MCF 10A (cell line): ENCODE data around the gene ICAM4. TPM values are rescaled to one million over a fixed set of nuclear protein-coding genes. Genes with fewer than 3 reads are reported as not detected.

Experiments used
- BruUV-seq: library from RNA; stranded (reverse); fragments of 400-500 nt; replicated peaks from 2 replicates; lab custom pipeline; 2021; lab: Mats Ljungman, UMichigan
- CTCF ChIA-PET: fragments of 300-600 bp; sonication (Branson Sonifier 250); formaldehyde crosslinking; extraction: SDS; loops from one replicate; lab custom pipeline; 2021; ENCODE audit warnings: antibody characterized with exemption, inconsistent platforms; lab: Yijun Ruan, JAX
- POLR2A ChIA-PET: fragments of 300-600, 350-650 bp; sonication (Branson Sonifier 250); formaldehyde crosslinking; extraction: SDS; loops from one replicate; lab custom pipeline; 2020; ENCODE audit warnings: antibody characterized with exemption, inconsistent platforms; lab: Yijun Ruan, JAX
- DNase-seq: peaks from one replicate; pipeline ENCODE4 v3.0.0-alpha.2; 2018; ENCODE audit not compliant: unreplicated experiment
- H3K27ac Mint-ChIP-seq: one replicate; pipeline ENCODE4 v1.8.0; 2022; ENCODE audit warnings: mild to moderate bottlenecking, low read depth, mixed read lengths; ENCODE audit not compliant: unreplicated experiment
- H3K27me3 Mint-ChIP-seq: one replicate; pipeline ENCODE4 v1.8.0; 2022; ENCODE audit warnings: mixed read lengths; ENCODE audit not compliant: insufficient read depth, unreplicated experiment
- H3K36me3 Mint-ChIP-seq: one replicate; pipeline ENCODE4 v1.8.0; 2022; ENCODE audit warnings: mild to moderate bottlenecking, moderate library complexity, mixed read lengths; ENCODE audit not compliant: insufficient read depth, unreplicated experiment
- H3K4me1 Mint-ChIP-seq: one replicate; pipeline ENCODE4 v1.8.0; 2022; ENCODE audit warnings: mixed read lengths; ENCODE audit not compliant: insufficient read depth, unreplicated experiment
- H3K4me3 Mint-ChIP-seq: one replicate; pipeline ENCODE4 v1.8.0; 2022; ENCODE audit warnings: mild to moderate bottlenecking, moderate library complexity, mixed read lengths; ENCODE audit not compliant: unreplicated experiment
- H3K9me3 Mint-ChIP-seq: one replicate; pipeline ENCODE4 v1.8.0; 2022; ENCODE audit warnings: mixed read lengths; ENCODE audit not compliant: unreplicated experiment
- intact Hi-C: fragments of 100-400 bp; cut with micrococcal nuclease; formaldehyde crosslinking; loops from 2 replicates; pipeline ENCODE4 v1.14.1; 2022
- total RNA-seq: library from RNA; stranded (reverse); gene quantifications from 2 replicates; pipeline ENCODE4 v1.2.3, GENCODE V29; 2022
- TF ChIP-seq, protein P1 (sequence below): fragments of 200-600 bp; IDR thresholded peaks from one replicate; pipeline ENCODE4 v1.8.0; 2022; ENCODE audit warnings: antibody characterized with exemption, mild to moderate bottlenecking; ENCODE audit not compliant: unreplicated experiment

Gene ICAM4
- total RNA-seq, 1 experiment from 2014 or later: not detected

DNA sequence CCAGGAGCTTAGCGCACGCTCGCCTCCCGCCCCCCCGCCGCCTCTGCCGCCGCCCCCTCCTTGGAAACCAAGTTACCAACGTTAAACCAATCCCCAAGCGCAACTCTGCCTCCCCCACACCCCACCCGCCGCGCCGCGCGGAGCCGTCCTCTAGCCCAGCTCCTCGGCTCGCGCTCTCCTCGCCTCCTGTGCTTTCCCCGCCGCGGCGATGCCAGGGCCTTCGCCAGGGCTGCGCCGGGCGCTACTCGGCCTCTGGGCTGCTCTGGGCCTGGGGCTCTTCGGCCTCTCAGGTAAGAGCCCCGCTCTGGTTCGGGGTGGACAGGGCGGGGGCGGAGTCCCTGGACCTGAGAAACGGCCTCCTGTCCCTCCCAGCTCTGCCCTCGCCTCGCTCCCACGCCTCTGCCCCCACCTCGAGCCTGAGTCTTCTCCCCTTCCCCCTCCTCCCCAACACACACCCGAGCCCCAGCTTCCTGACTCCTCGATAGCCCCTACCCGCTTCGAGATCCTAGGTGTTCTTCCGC, 3.1 kb downstream of the ICAM4 start, which contains the start of gene ICAM5:
Gene ICAM5, plus strand, starts transcription at position 117 of the 521 bp plus-strand sequence. Its CDS starts 92 bp downstream, at position 209.
- Mint-ChIP-seq H3K9me3 (no peaks in the 10 kb centered on the region), H3K27ac (peak within 1 kb of the TSS; percentile 83), H3K27me3 (no peaks in the 10 kb centered on the region), H3K36me3 (peaks cover 11% of the 10 kb centered on the region), H3K4me3 (peak within 1 kb of the TSS; percentile 79), H3K4me1 (peaks cover 30% of the 10 kb centered on the region)
- intact Hi-C loops: loop anchor here (1.0 to 2.0 kb wide), 2 partner anchors 43 to 92 kb away; partner anchors contain the start of gene RAVER1
- CTCF ChIA-PET: interaction anchor here (1.1 to 1.3 kb wide), 2 partner anchors 12 to 45 kb away, joined by 4 read pairs; no protein-coding TSS in a partner anchor
- BruUV-seq: no TSS peak
- TF ChIP-seq, protein P1, sequence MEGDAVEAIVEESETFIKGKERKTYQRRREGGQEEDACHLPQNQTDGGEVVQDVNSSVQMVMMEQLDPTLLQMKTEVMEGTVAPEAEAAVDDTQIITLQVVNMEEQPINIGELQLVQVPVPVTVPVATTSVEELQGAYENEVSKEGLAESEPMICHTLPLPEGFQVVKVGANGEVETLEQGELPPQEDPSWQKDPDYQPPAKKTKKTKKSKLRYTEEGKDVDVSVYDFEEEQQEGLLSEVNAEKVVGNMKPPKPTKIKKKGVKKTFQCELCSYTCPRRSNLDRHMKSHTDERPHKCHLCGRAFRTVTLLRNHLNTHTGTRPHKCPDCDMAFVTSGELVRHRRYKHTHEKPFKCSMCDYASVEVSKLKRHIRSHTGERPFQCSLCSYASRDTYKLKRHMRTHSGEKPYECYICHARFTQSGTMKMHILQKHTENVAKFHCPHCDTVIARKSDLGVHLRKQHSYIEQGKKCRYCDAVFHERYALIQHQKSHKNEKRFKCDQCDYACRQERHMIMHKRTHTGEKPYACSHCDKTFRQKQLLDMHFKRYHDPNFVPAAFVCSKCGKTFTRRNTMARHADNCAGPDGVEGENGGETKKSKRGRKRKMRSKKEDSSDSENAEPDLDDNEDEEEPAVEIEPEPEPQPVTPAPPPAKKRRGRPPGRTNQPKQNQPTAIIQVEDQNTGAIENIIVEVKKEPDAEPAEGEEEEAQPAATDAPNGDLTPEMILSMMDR: no peak
- POLR2A ChIA-PET: interaction anchor here (0.6 to 1.3 kb wide), 4 partner anchors 25 to 836 kb away, joined by 3 to 5 read pairs (median 4); partner anchors contain the start of gene RAVER1
- DNase-seq: peak; percentile 52

DNA sequence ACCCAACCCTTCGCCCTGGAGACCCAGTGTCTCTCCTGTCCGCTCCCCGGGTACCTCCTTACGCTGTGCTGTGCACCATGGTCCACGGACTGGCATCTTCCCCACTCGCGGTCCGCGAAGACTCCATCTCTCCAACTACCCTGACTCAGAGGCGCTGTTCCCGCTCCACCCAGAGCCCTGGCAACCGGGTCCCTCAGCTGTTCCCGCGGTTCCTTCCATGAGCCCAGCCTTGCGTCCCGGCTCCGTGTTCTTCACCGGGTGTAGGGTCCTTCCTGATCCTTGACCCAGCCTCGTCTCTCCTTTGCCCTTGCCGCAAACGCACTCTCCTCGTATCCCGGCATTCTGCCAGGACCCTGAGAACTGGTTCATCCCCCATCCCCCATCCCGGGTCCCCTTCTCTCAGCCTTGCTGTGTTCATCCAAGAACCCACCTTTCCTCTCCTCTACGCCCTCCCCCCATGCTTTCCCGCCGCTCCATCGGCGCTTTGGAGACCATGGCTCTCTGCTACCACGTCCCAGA, 3.7 kb downstream of the ICAM4 start:
- BruUV-seq: no TSS peak
- Mint-ChIP-seq H3K9me3 (no peaks in the 10 kb centered on the region), H3K36me3 (peaks cover 11% of the 10 kb centered on the region), H3K27ac (no peak overlapping the region), H3K27me3 (no peaks in the 10 kb centered on the region), H3K4me1 (peaks cover 25% of the 10 kb centered on the region), H3K4me3 (peak overlapping the region; percentile 79)
- CTCF ChIA-PET: interaction anchor here (1.1 kb wide), 1 partner anchor 44 kb away, joined by 4 read pairs; no protein-coding TSS in a partner anchor
- TF ChIP-seq, protein P1: no peak
- POLR2A ChIA-PET: interaction anchor here (0.6 to 1.6 kb wide), 5 partner anchors 12 to 836 kb away, joined by 3 to 8 read pairs (median 4); partner anchors contain the start of gene RAVER1
- intact Hi-C loops: no loop called here
- peak; percentile 18 for DNase-seq

DNA sequence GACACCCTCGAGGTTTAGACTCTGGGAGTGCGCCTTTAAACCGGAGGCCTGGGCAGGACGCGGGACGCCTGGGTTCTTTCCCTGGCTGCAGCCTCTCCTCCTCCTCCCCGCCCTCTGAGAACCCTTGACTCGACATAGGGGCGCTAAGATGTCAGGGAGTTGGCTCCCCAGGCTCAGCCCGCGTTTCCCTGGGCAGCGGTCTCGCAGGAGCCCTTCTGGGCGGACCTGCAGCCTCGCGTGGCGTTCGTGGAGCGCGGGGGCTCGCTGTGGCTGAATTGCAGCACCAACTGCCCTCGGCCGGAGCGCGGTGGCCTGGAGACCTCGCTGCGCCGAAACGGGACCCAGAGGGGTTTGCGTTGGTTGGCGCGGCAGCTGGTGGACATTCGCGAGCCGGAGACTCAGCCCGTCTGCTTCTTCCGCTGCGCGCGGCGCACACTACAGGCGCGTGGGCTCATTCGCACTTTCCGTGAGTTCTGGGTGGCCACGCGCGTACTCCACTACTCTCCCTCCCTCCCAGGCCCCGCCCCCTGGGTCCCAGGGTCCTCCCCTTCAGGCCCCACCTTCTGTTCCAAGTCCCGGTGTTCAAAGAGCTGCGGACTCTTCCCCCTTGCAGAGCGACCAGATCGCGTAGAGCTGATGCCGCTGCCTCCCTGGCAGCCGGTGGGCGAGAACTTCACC, 4.3 kb downstream of the ICAM4 start:
- ChIA-PET POLR2A (interaction anchor here (0.6 to 1.6 kb wide), 15 partner anchors 11 to 1964 kb away, joined by 3 to 8 read pairs (median 3); partner anchors contain the start of genes ICAM1, MRPL4, RAVER1 and TYK2), CTCF (interaction anchor here (0.6 to 1.4 kb wide), 6 partner anchors 11 to 93 kb away, joined by 3 to 6 read pairs (median 4); no protein-coding TSS in a partner anchor)
- no peak overlapping the region for H3K27ac Mint-ChIP-seq
- H3K4me1 Mint-ChIP-seq: peaks cover 19% of the 10 kb centered on the region
- intact Hi-C loops: no loop called here
- peak; percentile 63 for DNase-seq
- no TSS peak for BruUV-seq
- H3K4me3 Mint-ChIP-seq: peak overlapping the region; percentile 79
- TF ChIP-seq, protein P1: no peak
- peaks cover 11% of the 10 kb centered on the region for H3K36me3 Mint-ChIP-seq
- no peaks in the 10 kb centered on the region for H3K27me3 Mint-ChIP-seq
- H3K9me3 Mint-ChIP-seq: no peaks in the 10 kb centered on the region
